NB4 (cell line): Measurements from ENCODE around the gene PAPSS2.

Experiments
- MYC ChIP-seq: IDR thresholded peaks from 2 replicates; pipeline ENCODE4 v1.6.1; 2011; ENCODE audit warnings: low read depth, low read length
- POLR2A ChIP-seq: IDR thresholded peaks from 2 replicates; pipeline ENCODE4 v1.6.1; 2011; ENCODE audit warnings: mild to moderate bottlenecking; ENCODE audit not compliant: insufficient read length; ENCODE audit errors: extremely low read depth
- TF ChIP-seq, protein P1 (sequence below): IDR thresholded peaks from one replicate; pipeline ENCODE4 v1.5.1; 2012; ENCODE audit warnings: low read depth, low read length
- TF ChIP-seq, protein P2 (sequence below): IDR thresholded peaks from 2 replicates; pipeline ENCODE4 v1.6.1; 2011; ENCODE audit warnings: low read depth, low read length

DNA sequence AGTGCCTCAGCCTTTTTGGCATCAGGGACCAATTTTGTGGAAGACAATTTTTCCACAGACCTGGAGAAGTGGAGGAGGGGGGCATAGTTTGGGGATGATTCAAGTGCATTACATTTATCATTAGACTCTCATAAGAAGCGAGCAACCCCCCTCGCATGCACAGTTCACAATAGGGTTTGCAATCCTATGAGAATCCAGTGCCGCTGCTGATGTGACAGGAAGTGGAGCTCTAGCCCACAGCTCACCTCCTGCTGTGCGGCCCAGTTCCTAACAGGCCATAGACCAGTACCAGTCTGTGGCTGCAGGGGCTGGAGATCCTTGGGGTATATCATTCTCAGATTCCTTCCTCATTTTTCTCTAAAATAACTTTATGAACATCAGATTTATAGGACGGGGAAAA is 107.6 kb downstream of the PAPSS2 start:
- TF ChIP-seq, protein P1, sequence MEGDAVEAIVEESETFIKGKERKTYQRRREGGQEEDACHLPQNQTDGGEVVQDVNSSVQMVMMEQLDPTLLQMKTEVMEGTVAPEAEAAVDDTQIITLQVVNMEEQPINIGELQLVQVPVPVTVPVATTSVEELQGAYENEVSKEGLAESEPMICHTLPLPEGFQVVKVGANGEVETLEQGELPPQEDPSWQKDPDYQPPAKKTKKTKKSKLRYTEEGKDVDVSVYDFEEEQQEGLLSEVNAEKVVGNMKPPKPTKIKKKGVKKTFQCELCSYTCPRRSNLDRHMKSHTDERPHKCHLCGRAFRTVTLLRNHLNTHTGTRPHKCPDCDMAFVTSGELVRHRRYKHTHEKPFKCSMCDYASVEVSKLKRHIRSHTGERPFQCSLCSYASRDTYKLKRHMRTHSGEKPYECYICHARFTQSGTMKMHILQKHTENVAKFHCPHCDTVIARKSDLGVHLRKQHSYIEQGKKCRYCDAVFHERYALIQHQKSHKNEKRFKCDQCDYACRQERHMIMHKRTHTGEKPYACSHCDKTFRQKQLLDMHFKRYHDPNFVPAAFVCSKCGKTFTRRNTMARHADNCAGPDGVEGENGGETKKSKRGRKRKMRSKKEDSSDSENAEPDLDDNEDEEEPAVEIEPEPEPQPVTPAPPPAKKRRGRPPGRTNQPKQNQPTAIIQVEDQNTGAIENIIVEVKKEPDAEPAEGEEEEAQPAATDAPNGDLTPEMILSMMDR: no peak
- TF ChIP-seq POLR2A: no peak
- TF ChIP-seq, protein P2, sequence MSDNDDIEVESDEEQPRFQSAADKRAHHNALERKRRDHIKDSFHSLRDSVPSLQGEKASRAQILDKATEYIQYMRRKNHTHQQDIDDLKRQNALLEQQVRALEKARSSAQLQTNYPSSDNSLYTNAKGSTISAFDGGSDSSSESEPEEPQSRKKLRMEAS: no peak
- no peak for TF ChIP-seq MYC
